Measurements from ENCODE around the gene TMEM121.

The TMEM121 gene

DNA sequence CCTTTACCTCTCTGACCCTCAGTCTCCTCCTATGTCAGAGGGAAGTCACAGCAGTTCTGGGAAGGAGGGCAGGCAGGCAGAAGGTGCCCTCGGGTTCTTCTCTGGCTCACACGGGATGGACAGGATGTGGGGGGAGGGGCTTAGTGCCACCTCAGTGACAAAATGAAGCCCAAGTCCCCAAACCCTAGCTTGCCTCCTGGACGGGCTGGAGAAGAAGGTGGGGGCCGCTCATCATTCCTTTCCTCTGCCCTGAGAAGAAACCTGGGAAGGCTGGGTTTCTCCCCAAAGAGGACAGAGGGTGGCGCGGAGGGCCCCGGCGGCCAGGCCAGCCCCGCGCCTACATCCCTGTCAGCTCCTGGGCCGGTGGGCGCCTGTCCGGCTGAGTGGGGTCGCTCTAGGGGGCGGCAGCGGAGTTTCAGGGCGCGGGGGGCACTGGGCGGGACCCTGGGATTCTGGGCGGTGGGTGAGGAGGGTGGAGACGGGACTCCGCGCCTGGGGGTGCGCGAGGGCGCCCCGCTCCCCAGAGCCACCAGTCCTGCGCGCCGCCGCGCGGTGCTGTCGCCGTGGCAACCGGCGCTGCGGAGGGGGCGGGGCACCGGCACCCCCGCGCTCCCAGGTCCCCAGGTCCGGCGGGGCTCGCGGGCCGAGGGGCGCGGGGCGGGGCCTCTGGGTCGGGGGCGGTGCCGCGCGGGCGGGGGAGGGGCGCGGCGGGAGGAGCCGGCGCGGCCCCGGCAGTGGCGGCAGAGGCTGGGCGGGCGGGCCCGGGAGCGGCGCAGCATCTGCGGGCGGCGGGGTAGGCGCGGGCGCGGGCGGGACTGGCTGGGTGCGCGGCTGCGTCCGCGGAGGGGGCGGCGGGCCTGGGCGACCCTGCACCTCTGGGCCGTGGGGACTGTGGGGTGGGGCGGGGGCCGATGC, at the start of gene TMEM121:
Gene TMEM121, plus strand, starts transcription at position 723 of the 915 bp plus-strand sequence. CDS start 2,252 bp downstream, outside the sequence.
- DNase-seq: no peak

DNA sequence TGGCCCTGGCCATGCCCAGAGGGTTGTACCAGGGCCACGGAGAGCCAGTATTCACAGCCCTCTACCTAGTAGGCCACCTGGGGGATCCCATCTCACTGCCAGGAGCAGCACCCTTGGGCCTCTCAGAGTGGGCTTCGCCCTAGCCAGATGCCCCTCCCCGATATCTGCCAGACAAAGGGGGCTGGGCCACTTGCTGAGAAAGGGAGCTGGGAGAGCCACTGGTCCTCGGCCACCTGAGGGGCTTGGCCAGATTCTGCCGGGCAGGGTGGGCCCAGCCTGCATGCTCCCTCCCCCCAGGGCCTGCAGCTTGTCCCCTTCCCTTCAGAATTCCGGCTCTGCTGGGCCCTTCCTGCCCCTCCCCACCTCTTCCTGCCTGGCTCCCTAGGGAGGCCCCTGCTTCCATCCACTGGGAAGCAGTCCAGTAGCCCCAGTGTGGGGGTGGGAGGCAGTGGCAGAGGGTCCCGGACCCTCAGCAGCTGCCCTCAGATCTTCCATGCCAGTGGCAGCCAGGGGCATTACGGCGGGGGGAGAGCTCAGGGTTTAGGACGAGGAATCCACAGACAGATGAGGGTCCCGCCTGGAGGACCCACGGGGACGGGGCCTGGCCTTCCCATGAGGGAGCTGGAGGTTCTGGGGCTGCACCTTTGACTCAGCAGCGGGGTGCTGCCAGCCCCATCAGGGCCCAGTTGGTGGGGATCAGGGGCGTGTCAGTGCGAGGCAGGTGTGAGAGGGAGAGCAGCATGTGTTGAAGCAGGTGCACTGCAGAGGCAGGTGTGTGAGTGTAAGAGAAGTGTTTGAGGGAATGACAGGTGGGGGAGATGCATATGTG, 49.3 kb upstream of the TMEM121 start:
- DNase-seq: no peak

DNA sequence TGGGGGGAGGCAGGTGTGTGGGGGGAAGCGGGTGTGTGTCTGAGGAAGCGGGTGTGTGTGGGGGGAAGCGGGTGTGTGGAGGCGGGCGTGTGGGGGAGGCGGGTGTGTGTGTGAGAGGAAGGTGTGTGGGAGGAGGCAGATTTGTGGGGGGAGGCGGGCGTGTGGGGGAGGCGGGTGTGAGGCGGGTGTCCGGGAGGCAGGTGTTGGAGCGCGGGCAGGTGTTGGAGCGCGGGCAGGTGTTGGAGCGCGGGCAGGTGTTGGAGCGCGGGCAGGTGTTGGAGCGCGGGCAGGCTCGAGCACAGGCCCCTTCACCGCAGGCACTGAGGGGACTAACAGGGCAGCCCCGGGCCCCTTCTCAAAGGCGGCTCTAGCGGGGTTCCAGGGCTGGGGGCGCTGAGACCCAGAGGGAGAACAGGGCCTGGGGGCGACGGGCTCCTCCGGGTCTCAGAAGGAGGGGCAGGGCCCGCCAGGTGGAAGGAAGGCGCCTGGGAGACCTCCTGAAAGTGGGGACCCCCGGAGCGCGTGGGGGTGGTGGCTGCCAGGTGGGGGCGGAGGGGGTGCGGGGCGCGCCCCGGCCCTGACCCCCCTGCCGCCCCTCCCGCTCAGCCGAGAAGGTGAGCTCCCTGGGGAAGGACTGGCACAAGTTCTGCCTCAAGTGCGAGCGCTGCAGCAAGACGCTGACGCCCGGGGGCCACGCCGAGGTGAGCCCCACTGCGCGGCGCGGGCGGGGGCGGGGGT, 48.6 kb upstream of the TMEM121 start:
- no peak for DNase-seq

DNA sequence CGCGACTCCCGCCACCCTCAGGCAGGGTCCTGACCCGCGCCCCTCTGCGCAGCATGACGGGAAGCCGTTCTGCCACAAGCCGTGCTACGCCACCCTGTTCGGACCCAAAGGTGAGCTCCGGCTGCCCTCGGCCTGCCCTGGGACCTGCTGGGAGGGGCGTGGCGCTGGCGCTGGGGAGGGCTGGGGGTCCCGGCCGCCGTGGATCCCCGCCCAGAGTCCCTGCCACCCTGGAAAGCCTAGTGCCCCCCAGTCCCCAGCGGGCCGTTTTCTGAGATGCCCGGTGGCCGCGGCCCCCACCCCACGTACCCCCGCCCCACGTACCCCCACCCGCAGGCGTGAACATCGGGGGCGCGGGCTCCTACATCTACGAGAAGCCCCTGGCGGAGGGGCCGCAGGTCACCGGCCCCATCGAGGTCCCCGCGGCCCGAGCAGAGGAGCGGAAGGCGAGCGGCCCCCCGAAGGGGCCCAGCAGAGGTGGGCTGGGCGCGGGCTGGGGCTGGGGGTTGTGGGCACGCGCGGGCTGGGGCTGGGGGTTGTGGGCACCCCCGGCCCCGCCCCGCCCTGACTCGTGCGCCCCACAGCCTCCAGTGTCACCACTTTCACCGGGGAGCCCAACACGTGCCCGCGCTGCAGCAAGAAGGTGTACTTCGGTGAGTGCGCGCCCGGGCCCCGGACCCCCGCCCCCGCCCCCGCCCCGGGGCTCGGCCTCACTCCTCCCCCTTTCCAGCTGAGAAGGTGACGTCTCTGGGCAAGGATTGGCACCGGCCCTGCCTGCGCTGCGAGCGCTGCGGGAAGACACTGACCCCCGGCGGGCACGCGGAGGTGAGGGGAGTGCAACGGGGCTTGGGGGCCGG, 47.8 kb upstream of the TMEM121 start:
- no peak for DNase-seq

DNA sequence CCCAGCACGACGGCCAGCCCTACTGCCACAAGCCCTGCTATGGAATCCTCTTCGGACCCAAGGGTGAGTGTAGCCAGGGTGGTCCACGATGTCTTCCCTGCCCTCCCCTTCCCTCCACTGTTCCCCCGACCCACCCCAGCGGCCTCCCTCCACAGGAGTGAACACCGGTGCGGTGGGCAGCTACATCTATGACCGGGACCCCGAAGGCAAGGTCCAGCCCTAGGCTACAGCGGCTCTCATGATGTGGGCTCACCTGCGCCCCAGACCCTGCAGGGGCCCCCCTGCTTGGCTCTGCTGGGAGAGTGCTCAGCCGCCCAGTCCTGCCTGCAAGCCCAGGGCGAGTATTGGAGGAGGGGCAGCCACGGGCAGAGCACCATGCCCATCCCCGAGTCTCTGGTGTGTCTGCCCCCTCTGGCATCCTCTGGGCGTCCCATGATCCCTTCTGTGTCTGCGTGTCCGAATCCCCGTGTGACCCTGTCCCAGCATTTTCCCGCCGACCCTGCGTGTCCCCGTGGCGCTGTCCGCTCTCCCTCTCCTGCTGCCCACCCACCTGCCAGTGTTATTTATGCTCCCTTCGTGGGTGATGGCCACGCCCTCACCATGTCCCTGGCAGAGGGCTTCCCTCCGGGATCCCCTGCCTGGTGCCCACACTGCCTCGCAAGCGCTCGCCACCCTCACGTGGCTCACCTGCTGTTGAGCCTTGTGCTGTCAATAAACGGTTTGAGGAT, 46.8 kb upstream of the TMEM121 start:
- DNase-seq: no peak

DNA sequence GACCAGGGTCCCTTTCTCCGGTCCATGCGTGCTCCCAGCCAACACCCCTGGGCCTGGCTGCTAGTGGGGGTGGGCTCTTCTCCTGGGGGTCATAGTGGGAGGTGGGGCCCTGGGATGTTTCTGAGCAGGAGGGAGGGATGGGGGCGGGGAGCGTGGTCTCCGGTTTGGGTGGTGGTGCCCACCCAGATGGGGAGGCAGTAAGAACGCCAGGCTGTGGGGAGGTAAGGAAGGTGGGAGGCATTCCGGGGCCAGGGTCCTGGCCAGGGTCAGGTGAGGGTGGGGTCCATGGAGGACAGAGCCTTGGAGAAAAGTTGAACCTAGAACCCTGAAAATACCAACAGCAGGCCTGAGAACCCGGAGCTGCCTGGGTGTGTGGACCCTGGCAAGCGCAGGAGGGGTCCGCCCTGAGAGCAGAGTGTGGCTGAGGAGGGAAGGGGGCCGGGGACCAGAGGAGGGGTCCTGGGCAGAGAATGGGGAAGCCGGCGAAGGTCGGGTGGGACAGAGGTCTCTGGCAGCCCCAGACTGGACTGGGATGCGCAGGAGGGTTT, 46.1 kb upstream of the TMEM121 start:
- no peak for DNase-seq

DNA sequence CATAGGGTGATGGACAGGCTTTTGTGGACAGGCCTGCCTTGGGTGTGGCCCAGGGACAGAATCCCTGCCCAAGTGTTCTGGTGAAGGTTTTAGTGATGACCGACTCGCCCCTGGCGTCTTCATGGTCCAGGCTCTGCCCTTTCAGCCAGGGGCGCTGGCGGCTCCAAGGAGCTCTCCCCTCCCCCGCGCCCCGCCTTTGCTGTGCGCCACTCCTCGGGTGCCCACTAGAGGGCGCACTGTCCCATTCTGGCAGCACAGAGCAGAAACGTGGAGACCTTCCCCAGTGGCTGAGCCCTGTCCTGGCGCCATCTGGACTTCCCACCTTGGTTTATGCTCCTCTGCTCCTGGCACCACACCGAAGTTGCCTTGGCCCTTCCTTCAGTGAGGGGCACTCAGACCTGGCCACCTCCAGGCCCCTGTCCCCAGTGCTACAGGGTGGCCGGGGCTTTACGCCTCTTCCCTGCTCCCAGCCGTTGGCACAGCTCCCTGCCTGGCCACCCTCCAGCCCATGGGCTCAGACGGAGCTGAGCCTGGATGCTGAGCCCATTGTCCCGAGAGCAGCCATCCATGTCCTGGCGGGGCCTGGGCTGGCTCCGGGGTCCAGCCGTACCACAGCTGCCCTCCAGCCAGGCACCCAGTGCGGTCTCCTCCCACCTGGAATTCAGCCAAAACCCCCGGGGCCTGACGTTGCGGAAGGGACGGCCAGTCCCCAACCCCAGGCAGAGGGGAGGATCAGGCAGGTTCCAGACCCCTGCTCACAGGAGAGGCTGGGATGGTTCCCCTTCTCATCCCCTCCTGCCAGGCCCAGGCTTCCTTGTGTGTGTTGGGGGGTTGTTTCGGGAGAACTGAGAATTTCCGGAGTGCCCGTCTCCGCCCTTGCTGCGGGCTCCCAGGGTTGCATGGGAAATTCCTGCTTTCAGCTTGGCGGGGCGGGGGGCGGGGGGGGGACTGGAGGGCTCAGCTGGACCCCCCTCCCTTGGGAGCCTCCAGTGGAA, 45.3 kb upstream of the TMEM121 start:
- peak; percentile 73 for DNase-seq

DNA sequence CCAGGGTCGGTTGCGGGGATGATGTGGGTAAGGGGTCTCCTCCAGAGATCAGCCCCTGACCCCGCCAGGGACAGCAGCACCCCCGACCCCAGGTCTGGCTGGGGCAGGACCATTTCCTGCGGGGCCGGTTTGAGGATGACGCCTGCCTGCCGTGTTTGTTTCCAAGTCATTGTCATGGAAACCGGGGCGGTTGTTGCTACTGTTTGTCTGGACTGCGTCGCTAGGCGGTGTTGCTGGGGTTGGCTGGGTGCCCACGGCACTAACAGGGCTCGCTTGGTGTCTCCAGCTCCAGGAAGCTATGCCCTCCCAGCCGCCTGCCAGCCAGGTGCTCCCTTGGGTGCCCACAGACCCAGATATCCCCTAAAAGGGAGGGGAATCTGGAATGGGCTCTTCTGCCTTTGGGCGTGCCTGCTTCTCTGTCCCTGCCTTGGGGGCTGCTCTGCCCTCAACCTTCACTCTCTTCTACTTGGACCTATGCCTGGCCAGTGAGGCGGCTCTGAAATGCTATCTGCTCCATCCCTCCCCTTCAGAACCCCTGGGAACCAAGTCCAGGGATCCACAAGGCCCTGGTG, 44.4 kb upstream of the TMEM121 start:
- DNase-seq: peak; percentile 93

DNA sequence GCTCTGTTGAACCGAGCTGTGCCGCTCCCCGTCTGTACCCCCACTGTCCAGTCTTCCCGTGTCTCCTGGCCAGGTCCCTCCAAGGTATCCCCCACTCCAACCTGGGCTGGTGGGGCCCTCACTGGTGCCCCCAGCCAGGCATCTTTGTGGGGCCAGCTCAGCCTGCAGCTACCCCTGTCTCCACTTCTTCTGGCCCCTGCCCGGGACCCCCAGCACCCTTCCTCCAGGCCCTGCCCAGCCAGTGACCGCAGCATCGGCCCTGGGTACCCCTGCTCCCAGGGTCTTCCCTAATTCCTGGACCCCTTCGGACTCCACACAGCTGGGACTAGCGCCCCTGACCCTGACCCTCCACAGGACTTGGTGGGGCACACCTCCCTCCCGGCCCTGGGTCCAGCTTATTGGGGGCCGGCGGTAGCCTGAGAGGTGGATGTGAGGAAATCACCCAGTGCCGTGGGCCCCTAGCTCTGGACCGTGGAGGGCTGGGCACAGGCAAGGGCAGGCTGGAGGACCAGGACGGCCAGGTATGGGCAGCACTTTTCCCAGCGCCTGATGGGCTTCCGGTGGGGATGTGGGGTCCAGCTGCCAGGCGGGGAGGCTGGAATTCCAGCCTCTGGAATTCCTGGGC, 43.8 kb upstream of the TMEM121 start:
- no peak for DNase-seq

DNA sequence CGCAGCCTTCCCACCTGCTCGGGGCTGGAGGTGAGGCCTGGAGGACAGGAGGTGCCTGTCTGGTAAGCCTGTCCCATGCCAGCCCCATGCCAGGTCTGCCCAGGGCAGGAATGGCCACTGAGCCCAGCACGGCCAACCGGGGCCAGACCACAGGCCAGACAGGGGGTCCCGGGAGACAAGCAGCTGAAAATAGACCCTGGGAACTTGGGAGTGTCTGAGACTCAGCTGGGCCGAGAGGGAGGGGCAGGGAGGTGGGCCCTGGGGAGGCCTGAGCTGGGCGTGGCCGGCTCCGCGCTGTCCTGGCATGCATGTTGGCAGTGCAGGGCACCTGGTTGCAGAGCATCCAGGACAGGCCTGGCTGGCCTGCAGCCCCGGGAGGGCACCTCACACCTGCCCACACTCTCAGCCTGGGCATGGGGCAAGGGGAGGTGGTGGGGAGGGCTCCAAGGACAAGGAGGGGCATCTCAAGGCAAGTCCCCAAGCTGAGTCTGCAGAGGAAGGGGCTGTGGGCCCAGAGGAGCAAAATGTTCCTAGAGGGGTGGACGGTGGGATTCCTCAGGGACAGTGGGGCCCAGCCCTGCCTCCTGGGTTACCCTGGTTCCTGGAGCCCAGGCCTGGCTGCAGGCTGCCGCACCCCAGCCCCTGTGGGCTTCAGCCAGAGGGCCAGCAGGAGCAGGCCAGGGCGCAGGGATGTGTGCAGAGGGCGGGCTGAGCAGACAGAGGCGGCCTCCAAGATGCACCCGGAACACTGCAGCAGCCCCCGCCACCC, 42.9 kb upstream of the TMEM121 start:
- DNase-seq: no peak

DNA sequence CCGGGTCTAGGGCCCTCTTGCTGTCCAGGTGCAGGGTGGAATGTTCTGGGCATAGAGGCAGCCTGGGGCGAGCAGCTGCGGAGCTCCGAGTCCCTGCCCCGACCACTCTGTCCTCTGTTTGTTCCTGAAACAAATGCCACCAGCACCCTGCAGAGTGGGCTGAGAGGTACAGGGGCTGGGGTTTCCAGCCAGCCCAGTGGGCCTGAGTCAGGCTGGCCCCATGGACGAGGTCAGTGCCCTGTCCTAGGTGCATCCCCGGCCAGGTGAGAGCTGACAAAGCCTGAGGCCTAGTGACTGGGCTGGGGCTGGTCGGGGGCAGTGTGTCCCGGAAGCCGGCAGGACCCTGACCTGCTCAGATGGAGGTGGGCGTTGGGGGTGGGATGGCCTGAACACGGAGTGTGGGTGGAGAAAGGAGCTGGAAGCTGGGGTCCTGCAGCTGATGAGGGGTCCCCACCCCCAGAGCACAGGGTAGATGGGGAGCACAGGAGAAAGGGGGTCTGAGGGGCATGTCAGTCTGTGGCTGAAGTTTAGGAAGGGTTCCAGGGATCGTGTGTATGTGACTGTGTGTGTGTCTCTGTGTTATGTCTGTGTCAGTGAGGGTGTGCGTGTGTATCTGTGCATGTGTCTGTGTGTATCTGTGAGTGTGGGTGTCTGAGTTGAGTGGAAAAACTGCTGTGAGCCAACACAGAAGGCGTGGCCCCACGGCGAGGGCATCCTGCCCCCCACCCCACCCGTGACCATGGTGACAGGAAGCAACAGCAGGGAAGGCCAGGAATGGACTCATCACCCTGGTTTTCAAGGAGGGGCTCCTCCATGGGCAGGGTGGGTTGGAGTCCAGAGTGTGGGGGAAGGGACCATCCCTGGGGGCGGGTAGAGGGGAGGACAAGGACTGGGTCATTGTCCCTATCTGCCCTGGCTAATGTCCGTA, 42.0 kb upstream of the TMEM121 start:
- DNase-seq: no peak

DNA sequence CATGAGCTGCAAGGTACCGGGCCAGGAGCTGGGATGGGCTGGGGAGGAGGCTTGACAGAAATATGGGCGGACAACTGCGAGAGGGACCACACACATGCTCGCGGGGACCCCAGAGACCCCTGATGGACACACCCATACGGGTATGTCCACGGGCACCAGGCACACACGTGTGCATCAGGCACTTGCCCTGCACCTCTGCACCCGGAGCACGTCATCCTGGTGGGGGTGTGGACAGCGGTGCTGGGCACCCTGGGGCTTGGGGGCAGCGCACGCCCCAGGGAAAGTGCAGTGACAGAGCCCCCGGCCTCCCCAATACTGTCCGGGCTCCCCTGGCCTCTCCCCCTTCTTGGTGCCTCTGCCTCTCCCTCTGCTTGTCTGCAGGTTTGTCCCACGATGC, 41.4 kb upstream of the TMEM121 start:
- DNase-seq: no peak

DNA sequence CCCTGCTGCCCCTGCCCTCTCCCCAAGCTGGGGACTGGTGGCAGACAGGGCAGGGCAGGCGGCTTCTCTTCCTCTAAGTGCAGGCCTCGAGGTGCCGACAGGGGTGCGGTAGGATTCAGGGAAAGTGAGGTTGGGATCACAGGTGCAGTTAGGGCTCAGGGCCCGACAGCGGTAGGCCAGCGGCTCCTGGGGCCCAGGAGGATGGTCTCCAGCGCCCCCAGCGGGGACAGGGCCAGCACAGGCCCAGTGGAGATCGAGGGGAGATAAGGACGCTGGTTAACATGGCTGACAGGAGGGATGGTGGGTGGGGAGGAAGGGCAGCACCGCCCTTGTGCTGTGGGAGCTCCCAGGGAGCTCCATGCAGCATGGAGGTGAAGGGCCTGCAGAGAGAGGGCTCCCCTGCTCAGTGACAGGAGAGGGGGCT, 40.6 kb upstream of the TMEM121 start:
- no peak for DNase-seq

DNA sequence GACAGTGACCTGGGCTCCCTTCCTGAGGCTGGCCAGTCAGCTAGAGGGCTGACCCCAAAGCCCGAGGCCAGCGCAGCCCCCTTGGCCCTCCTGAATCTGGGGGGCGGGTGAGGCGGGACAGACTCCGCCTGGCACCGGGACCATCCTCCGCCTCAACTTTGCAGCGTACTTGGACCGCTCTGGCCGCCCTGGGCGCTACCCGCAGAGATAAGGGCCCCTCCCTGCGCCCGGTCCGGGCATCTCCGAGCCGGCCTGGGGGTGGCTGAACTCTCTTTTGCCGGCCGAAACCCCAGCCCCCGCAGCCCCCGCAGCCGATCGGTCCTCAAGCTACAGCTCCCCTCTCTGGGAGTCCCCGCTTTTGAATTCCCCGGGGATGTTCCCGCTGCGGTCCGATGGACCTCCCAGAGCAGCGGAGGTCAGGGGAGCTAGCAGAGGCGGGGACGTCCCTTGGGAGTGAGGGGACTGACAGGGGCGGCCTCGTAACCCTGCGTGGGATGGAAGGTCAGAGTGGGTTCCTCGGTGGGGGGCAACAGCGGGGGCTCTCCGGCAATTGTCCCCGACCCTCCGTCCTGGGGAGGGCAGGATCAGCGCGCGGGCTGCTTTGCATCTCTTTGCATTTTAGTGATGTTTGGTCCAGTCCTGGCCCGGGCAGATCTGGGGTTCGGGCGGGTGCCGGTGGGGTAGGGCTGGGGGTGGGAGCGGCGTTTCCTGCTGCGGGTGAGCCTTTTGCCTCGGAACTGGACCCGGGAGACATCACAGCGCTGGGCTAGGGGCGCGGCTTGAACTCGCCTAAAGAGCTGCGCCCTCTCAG, 40.0 kb upstream of the TMEM121 start, which contains the start of gene CRIP1:
Gene CRIP1, plus strand, starts transcription at position 724 of the 811 bp plus-strand sequence. CDS start 374 bp downstream, outside the sequence.
- peak; percentile 89 for DNase-seq

DNA sequence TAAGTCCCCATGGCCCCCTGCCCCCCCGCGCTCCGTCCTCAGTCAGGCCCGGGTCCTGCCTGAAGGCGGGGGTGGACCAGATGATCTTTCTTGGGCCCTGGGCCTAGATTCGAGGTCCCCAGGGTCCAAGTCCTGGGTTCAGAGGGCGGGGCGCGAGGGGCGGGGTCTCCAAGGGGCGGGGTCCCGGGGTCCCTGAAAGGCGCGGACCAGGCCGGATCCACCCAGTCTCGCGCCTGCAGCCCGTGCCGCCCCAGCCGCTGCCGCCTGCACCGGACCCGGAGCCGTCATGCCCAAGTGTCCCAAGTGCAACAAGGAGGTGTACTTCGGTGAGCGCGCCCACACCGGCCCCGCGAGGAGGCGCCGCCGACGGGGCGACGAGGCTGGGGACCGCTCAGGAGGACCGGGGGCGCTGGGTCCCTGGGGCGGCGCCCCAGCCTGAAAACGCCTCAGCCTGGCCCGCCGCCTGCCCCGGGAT, 39.4 kb upstream of the TMEM121 start:
- peak; percentile 60 for DNase-seq

All from NCI-H226 (cell line).